ENCODE results near the gene MRPL37.

DNA sequence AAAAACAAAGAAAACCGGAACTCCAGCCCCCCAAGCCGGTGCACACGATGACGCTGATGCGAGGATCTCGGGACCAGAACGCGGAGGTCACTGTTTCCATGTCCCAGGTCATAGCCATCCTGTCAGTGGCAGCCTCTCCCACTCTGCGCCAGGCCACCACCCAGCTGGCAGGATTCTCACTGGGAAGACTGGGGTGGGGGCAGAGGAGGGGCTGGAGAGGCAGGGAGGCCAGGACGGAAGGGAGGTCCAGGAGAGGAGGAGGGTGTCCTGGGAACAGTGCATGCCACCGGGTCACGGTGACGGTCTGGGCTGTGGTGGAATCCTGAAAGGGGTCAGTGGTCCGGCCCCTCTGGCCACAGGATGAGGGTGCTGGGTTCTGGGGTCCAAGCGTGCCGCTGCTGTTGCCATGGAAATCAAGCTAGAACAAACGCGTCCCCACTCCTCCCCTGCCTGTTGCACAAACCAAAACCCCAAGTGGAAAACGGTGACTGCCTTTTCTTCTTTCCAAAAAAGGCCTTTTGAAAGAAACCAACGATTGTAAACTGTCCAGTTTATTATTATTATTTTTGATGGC, 26.1 kb downstream of the MRPL37 start:
- TF ChIP-seq RCOR1 (IDR thresholded peaks at IDR 0.05; ENCODE audit: insufficient replicate concordance, low read length) (no peak), RAD21 (IDR thresholded peaks at IDR 0.05; ENCODE audit: low read length) (no peak)
- TF ChIP-seq, protein P1, sequence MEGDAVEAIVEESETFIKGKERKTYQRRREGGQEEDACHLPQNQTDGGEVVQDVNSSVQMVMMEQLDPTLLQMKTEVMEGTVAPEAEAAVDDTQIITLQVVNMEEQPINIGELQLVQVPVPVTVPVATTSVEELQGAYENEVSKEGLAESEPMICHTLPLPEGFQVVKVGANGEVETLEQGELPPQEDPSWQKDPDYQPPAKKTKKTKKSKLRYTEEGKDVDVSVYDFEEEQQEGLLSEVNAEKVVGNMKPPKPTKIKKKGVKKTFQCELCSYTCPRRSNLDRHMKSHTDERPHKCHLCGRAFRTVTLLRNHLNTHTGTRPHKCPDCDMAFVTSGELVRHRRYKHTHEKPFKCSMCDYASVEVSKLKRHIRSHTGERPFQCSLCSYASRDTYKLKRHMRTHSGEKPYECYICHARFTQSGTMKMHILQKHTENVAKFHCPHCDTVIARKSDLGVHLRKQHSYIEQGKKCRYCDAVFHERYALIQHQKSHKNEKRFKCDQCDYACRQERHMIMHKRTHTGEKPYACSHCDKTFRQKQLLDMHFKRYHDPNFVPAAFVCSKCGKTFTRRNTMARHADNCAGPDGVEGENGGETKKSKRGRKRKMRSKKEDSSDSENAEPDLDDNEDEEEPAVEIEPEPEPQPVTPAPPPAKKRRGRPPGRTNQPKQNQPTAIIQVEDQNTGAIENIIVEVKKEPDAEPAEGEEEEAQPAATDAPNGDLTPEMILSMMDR (conservative IDR thresholded peaks at IDR 0.05; ENCODE audit: low read depth, low read length), result no peak

Data from IMR-90 (cell line).